Measurements from ENCODE around the gene IRAK2. TPM values are rescaled to one million over a fixed set of nuclear protein-coding genes. Genes with fewer than 3 reads are reported as not detected.
A peak's percentile ranks its signal among the peaks of the same experiment; 100 is the strongest.

The IRAK2 gene
- total RNA-seq, 2 experiments from 2014 or later: 3.9 to 4.0 TPM

GRCh38 chr3:10242182-10243065 is 77.7 kb downstream of the IRAK2 start:
- peaks cover 12% of the 10 kb centered on the region for H3K9me3 Mint-ChIP-seq (ENCODE audit: low read depth)
- peaks cover 33% of the 10 kb centered on the region for H3K36me3 Mint-ChIP-seq (ENCODE audit: low read depth)
- ATAC-seq: peak; percentile 94
- peak; percentile 91 for DNase-seq
- intact Hi-C loops (cut with DNase I, micrococcal nuclease): loop anchor here (1.0 to 10.0 kb wide), 5 partner anchors 14 to 1382 kb away; partner anchors contain the start of genes BRK1 (in 1 of the 2) and MTMR14 (in 1 of the 2)
- H3K4me1 Mint-ChIP-seq: peaks cover 62% of the 10 kb centered on the region
- POLR2A ChIA-PET: interaction anchor here (0.6 to 2.1 kb wide), 4 partner anchors 34 to 101 kb away, joined by 3 to 7 read pairs (median 3); partner anchors contain the start of gene VHL
- CTCF ChIA-PET: interaction anchor here (0.6 to 1.8 kb wide), 14 partner anchors 9 to 224 kb away, joined by 3 to 10 read pairs (median 3); no protein-coding TSS in a partner anchor
- H3K27ac Mint-ChIP-seq: peak overlapping the region; percentile 93
- H3K27me3 Mint-ChIP-seq: no peaks in the 10 kb centered on the region
- peak overlapping the region; percentile 42 for H3K4me3 Mint-ChIP-seq

DNA sequence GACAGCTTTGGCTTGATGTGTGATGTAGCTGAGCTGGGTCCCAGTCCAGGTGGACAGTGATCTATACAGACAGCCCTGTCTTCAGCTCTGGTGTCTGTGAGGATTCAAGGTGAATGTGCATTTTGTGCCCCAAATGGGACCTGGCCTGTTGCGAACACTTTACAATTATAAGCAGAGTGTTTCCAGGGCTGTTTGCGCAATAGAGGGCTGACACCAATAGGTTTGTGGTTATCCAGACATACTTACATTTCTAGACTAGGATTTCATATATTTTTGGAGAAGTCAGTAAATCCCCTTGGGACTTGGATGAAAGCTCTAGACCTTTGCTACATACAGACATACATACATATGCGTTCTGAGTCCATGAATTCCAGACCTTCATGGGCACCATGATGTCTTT is 79.3 kb downstream of the IRAK2 start:
- Mint-ChIP-seq H3K4me3 (no peak overlapping the region), H3K9me3 (ENCODE audit: low read depth) (peaks cover 14% of the 10 kb centered on the region), H3K27me3 (no peaks in the 10 kb centered on the region), H3K27ac (peak overlapping the region; percentile 82), H3K4me1 (peaks cover 54% of the 10 kb centered on the region), H3K36me3 (ENCODE audit: low read depth) (peaks cover 39% of the 10 kb centered on the region)
- CTCF ChIA-PET: interaction anchor here (0.9 to 1.3 kb wide), 2 partner anchors 10 to 20 kb away, joined by 3 to 5 read pairs; no protein-coding TSS in a partner anchor
- POLR2A ChIA-PET: interaction anchor here (0.6 kb wide), 1 partner anchor 8 kb away, joined by 7 read pairs; no protein-coding TSS in a partner anchor
- intact Hi-C loops (cut with DNase I, micrococcal nuclease): loop anchor here (5.0 to 10.0 kb wide), 4 partner anchors 127 to 1381 kb away; partner anchors contain the start of genes BRK1 (in 1 of the 2) and MTMR14 (in 1 of the 2)
- ATAC-seq (no peak), DNase-seq (no peak)

GRCh38 chr3:10245081-10245712 is 80.5 kb downstream of the IRAK2 start:
- no peak for ATAC-seq
- ChIA-PET POLR2A (no interaction called here), CTCF (interaction anchor here (1.0 to 1.3 kb wide), 2 partner anchors 19 to 38 kb away, joined by 3 to 5 read pairs; no protein-coding TSS in a partner anchor)
- peaks cover 60% of the 10 kb centered on the region for H3K4me1 Mint-ChIP-seq
- no peak overlapping the region for H3K4me3 Mint-ChIP-seq
- H3K36me3 Mint-ChIP-seq (ENCODE audit: low read depth): peaks cover 46% of the 10 kb centered on the region
- DNase-seq: no peak
- no peak overlapping the region for H3K27ac Mint-ChIP-seq
- peaks cover 14% of the 10 kb centered on the region for H3K9me3 Mint-ChIP-seq (ENCODE audit: low read depth)
- no peaks in the 10 kb centered on the region for H3K27me3 Mint-ChIP-seq
- intact Hi-C loops (cut with DNase I, micrococcal nuclease): loop anchor here (5.0 to 10.0 kb wide), 3 partner anchors 103 to 1380 kb away; partner anchors contain the start of genes MTMR14 (in 1 of the 2) and VHL (in 1 of the 2)

- no peaks in the 10 kb centered on the region for H3K27me3 Mint-ChIP-seq
- CTCF ChIA-PET: interaction anchor here (1.0 to 7.3 kb wide), 5 partner anchors 16 to 314 kb away, joined by 3 to 52 read pairs (median 4); partner anchors contain the start of gene CRELD1
- POLR2A ChIA-PET: interaction anchor here (0.8 to 1.4 kb wide), 5 partner anchors 16 to 106 kb away, joined by 3 to 7 read pairs (median 5); partner anchors contain the start of gene VHL
- peaks cover 14% of the 10 kb centered on the region for H3K9me3 Mint-ChIP-seq (ENCODE audit: low read depth)
- ATAC-seq (no peak), DNase-seq (no peak)
- intact Hi-C loops (cut with DNase I, micrococcal nuclease): loop anchor here (1.0 to 10.0 kb wide), 16 partner anchors 19 to 1377 kb away; partner anchors contain the start of genes VHL (in 2 of the 2), ARPC4 (in 1 of the 2), BRK1 (in 1 of the 2) and BRPF1 (in 1 of the 2)
- peak overlapping the region; percentile 96 for H3K27ac Mint-ChIP-seq
- H3K36me3 Mint-ChIP-seq (ENCODE audit: low read depth): peaks cover 65% of the 10 kb centered on the region
- H3K4me3 Mint-ChIP-seq: peak overlapping the region; percentile 97
- H3K4me1 Mint-ChIP-seq: peaks cover 63% of the 10 kb centered on the region
These were observed 83.0 kb downstream of the IRAK2 start for GRCh38 chr3:10247679-10248183.

- Mint-ChIP-seq H3K4me3 (peak within 1 kb of the TSS; percentile 97), H3K4me1 (peaks cover 63% of the 10 kb centered on the region), H3K27me3 (no peaks in the 10 kb centered on the region), H3K9me3 (ENCODE audit: low read depth) (peaks cover 14% of the 10 kb centered on the region), H3K36me3 (ENCODE audit: low read depth) (peaks cover 71% of the 10 kb centered on the region), H3K27ac (peak within 1 kb of the TSS; percentile 96)
- intact Hi-C loops (cut with DNase I, micrococcal nuclease): loop anchor here (1.0 to 10.0 kb wide), 16 partner anchors 20 to 1376 kb away; partner anchors contain the start of genes VHL (in 2 of the 2), ARPC4 (in 1 of the 2), BRK1 (in 1 of the 2) and BRPF1 (in 1 of the 2)
- POLR2A ChIA-PET: interaction anchor here (0.5 to 1.4 kb wide), 6 partner anchors 15 to 190 kb away, joined by 3 to 7 read pairs (median 4); partner anchors contain the start of gene VHL
- peak; percentile 97 for DNase-seq
- peak; percentile 94 for ATAC-seq
- CTCF ChIA-PET: interaction anchor here (1.0 to 7.3 kb wide), 5 partner anchors 15 to 315 kb away, joined by 3 to 52 read pairs (median 4); partner anchors contain the start of gene CRELD1
These were observed 83.7 kb downstream of the IRAK2 start, which contains the start of gene TATDN2 for GRCh38 chr3:10248184-10248983. TSS of gene TATDN2 (plus strand) at chr3:10248459. CDS start at chr3:10249201, 742 bp downstream.

DNA sequence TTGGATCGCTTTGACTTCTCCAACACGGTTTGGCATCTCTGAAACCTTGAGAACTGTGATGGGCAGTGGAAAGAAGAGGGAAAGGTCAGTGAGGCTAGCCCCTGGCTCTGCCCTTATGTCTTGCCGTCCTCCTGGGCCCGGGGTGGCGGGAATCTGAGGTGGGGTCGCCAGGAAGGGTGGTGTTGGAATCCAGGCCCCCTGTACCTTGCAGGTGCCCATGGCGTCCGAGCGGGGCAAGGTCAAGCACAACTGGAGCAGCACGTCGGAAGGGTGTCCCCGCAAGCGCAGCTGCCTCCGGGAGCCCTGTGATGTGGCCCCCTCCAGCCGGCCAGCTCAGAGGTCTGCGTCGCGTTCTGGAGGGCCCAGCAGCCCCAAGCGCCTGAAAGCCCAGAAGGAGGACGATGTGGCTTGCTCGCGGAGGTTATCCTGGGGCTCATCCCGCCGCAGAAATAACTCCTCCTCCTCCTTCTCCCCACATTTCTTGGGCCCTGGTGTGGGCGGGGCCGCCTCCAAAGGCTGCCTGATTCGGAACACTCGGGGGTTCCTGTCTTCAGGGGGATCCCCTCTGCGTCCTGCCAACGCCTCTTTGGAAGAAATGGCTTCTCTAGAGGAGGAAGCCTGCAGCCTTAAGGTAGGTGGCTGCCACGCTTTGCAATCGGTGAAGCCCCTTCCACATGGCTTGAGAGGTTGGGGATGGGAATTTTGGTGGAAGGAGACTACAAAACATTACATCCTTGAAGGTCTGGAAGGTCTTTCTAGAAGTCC is 84.4 kb downstream of the IRAK2 start:
- peak; percentile 85 for DNase-seq
- Mint-ChIP-seq H3K27me3 (no peaks in the 10 kb centered on the region), H3K9me3 (ENCODE audit: low read depth) (peaks cover 14% of the 10 kb centered on the region), H3K4me3 (peak overlapping the region; percentile 97), H3K36me3 (ENCODE audit: low read depth) (peaks cover 75% of the 10 kb centered on the region), H3K27ac (peak overlapping the region; percentile 96), H3K4me1 (peaks cover 64% of the 10 kb centered on the region)
- POLR2A ChIA-PET: interaction anchor here (0.6 to 0.8 kb wide), 3 partner anchors 19 to 134 kb away, joined by 3 to 7 read pairs (median 5); no protein-coding TSS in a partner anchor
- CTCF ChIA-PET: interaction anchor here (0.6 to 7.3 kb wide), 5 partner anchors 14 to 132 kb away, joined by 3 to 52 read pairs (median 5); no protein-coding TSS in a partner anchor
- intact Hi-C loops (cut with DNase I, micrococcal nuclease): loop anchor here (1.0 to 10.0 kb wide), 16 partner anchors 21 to 1376 kb away; partner anchors contain the start of genes VHL (in 2 of the 2), ARPC4 (in 1 of the 2), BRK1 (in 1 of the 2) and BRPF1 (in 1 of the 2)
- peak; percentile 40 for ATAC-seq

- Mint-ChIP-seq H3K27me3 (no peaks in the 10 kb centered on the region), H3K27ac (peak overlapping the region; percentile 96), H3K4me3 (peak overlapping the region; percentile 97), H3K9me3 (ENCODE audit: low read depth) (peaks cover 10% of the 10 kb centered on the region), H3K36me3 (ENCODE audit: low read depth) (peaks cover 76% of the 10 kb centered on the region), H3K4me1 (peaks cover 64% of the 10 kb centered on the region)
- intact Hi-C loops (cut with DNase I, micrococcal nuclease): loop anchor here (1.0 to 10.0 kb wide), 9 partner anchors 14 to 1375 kb away; partner anchors contain the start of genes EMC3 (in 1 of the 2), IRAK2 (in 1 of the 2), MTMR14 (in 1 of the 2) and SEC13 (in 1 of the 2)
- ChIA-PET CTCF (interaction anchor here (0.6 to 7.3 kb wide), 5 partner anchors 14 to 133 kb away, joined by 3 to 52 read pairs (median 5); no protein-coding TSS in a partner anchor), POLR2A (interaction anchor here (0.6 to 0.8 kb wide), 3 partner anchors 19 to 135 kb away, joined by 3 to 7 read pairs (median 5); no protein-coding TSS in a partner anchor)
- ATAC-seq (peak; percentile 8), DNase-seq (no peak)
These were observed 85.1 kb downstream of the IRAK2 start for GRCh38 chr3:10249833-10250232.

DNA sequence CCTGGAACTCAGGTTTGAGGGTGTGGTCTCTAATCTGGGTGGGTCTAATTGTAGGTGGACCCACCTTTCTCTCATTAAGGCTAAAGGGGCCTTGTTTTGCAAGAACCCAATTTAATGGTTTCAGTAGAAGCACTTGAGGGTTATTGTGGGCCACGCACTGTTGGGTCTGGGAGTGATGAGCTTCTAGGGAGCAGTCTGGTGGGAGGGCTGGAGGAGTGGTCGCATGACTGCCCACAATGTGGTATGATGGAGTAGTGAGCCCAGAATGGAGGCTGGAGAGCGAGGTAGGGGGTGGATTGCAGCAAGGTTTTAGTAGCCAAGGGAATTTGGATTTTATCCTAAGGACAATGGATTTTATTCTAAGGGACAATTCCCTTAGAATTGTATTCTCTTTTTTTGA is 86.3 kb downstream of the IRAK2 start:
- intact Hi-C loops (cut with DNase I, micrococcal nuclease): no loop called here
- Mint-ChIP-seq H3K27me3 (no peaks in the 10 kb centered on the region), H3K9me3 (ENCODE audit: low read depth) (peaks cover 5% of the 10 kb centered on the region), H3K36me3 (ENCODE audit: low read depth) (peaks cover 80% of the 10 kb centered on the region), H3K27ac (peak overlapping the region; percentile 96), H3K4me3 (peak overlapping the region; percentile 97), H3K4me1 (peaks cover 71% of the 10 kb centered on the region)
- ChIA-PET CTCF (interaction anchor here (0.5 to 7.3 kb wide), 3 partner anchors 13 to 135 kb away, joined by 3 to 52 read pairs (median 5); no protein-coding TSS in a partner anchor), POLR2A (no interaction called here)
- DNase-seq (no peak), ATAC-seq (no peak)

GRCh38 chr3:10253731-10254130 is 89.0 kb downstream of the IRAK2 start:
- Mint-ChIP-seq H3K27ac (peak overlapping the region; percentile 66), H3K4me3 (no peak overlapping the region), H3K27me3 (no peaks in the 10 kb centered on the region), H3K36me3 (ENCODE audit: low read depth) (peaks cover 82% of the 10 kb centered on the region), H3K4me1 (peaks cover 80% of the 10 kb centered on the region), H3K9me3 (ENCODE audit: low read depth) (no peaks in the 10 kb centered on the region)
- ATAC-seq: no peak
- no peak for DNase-seq
- CTCF ChIA-PET: interaction anchor here (0.6 to 7.3 kb wide), 7 partner anchors 10 to 601 kb away, joined by 3 to 52 read pairs (median 3); no protein-coding TSS in a partner anchor
- intact Hi-C loops (cut with DNase I, micrococcal nuclease): no loop called here
- POLR2A ChIA-PET: interaction anchor here (1.1 kb wide), 1 partner anchor 10 kb away, joined by 3 read pairs; no protein-coding TSS in a partner anchor
